LNCAP (cell line): ENCODE measurements around the gene C9orf72.

Experiments used
- TF ChIP-seq, protein P1 (sequence below): fragments of 450-650 bp; IDR thresholded peaks from 2 replicates; pipeline ENCODE4 v1.5.1; 2017; ENCODE audit warnings: mild to moderate bottlenecking

C9orf72 gene

DNA sequence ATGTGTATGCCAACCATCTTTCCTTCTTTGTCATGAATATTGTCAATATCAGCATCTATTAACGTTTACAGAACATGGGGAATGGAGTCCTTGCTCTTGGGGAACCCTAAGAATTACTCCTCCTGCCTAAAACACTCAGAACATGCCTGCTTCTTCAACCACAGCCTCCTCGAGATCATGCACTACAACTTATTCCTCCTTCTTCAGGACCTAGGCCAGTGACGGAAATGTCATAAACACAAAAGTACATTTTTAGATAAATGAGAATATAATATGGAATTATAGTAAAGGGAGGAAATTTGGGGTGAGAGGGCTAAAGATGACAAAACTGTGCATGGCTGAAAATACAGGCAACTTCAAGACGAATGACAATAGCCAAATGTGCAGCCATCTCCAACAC lies 52.3 kb downstream of the C9orf72 start:
- TF ChIP-seq, protein P1, sequence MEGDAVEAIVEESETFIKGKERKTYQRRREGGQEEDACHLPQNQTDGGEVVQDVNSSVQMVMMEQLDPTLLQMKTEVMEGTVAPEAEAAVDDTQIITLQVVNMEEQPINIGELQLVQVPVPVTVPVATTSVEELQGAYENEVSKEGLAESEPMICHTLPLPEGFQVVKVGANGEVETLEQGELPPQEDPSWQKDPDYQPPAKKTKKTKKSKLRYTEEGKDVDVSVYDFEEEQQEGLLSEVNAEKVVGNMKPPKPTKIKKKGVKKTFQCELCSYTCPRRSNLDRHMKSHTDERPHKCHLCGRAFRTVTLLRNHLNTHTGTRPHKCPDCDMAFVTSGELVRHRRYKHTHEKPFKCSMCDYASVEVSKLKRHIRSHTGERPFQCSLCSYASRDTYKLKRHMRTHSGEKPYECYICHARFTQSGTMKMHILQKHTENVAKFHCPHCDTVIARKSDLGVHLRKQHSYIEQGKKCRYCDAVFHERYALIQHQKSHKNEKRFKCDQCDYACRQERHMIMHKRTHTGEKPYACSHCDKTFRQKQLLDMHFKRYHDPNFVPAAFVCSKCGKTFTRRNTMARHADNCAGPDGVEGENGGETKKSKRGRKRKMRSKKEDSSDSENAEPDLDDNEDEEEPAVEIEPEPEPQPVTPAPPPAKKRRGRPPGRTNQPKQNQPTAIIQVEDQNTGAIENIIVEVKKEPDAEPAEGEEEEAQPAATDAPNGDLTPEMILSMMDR: no peak

- TF ChIP-seq, protein P1: no peak
Measured at GRCh38 chr9:27519466-27520465, 53.5 kb downstream of the C9orf72 start.

GRCh38 chr9:27518809-27519208 lies 54.5 kb downstream of the C9orf72 start:
- TF ChIP-seq, protein P1: no peak

GRCh38 chr9:27518006-27518405 lies 55.3 kb downstream of the C9orf72 start:
- TF ChIP-seq, protein P1: no peak

GRCh38 chr9:27514551-27514950 lies 58.7 kb downstream of the C9orf72 start:
- TF ChIP-seq, protein P1: no peak

DNA sequence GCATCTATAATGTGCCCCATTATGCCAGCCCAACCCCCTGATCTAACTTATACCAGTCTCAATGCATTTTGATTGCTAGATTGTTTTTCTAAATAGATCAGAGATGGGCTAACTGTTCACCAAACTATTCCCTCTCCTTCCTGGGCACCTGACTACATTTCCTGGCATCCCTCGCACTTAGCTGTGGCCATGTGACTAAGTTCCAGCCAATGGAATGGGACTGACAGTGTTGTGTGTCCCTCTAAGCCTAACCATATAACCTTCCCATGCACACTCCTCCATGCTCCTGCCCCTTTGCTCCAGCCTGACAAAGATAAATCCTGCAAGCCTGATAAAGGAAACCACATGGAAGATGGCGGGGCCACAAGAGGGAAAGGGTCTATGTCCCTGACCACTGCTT lies 61.5 kb downstream of the C9orf72 start:
- TF ChIP-seq, protein P1: no peak

DNA sequence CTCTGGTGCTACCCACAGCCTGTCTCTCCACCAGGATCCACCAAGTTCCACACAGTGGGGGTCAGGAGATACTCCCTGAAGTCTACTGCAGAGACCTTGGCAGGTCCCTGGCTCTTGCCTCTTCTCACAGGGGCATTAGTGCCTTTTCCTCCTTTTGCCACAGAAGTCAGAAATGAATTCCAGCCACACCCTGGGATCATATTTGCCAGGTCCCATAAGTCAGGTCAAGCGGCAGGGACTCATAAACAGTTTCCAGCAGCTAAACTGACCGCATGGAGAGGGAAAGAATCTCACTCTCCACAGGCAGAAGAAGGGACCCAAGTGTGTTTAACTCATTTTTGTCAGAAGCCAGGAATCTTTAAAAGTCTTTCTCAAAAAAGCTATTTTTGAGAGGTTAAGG lies 62.5 kb downstream of the C9orf72 start:
- TF ChIP-seq, protein P1: no peak
